GM15510 (cell line): ENCODE measurements around the gene TTC27.

ENCODE experiments used
- POLR2A ChIP-seq: IDR thresholded peaks from 3 replicates; pipeline ENCODE4 v1.6.1; 2011; ENCODE audit warnings: borderline replicate concordance; ENCODE audit not compliant: insufficient read length; ENCODE audit errors: extremely low read depth

The TTC27 gene

GRCh38 chr2:32641180-32641579 lies 13.3 kb downstream of the TTC27 start:
- TF ChIP-seq POLR2A = no peak

- no peak for TF ChIP-seq POLR2A
Observed at GRCh38 chr2:32647180-32647651, 19.4 kb downstream of the TTC27 start.

- no peak for TF ChIP-seq POLR2A
Observed at GRCh38 chr2:32652555-32653209, 24.8 kb downstream of the TTC27 start.

DNA sequence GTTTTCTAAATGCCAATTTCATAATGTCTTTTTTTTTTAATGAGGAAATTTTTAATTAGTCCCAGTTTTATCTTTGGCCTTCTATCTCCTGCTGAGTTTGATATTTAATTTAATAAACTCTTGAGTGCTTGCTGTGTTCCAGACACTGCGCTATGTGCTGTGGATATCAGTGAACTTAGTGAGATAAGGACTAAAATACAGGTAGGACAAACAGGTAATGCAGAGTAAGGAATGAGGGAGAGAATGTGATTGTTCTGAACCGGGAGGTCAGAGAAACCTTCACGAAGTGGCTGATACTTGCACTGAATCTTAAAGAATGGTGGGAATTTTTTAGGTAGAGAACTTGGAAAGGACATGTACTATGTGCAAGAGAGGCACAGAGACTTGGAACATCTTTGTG lies 28.2 kb downstream of the TTC27 start:
- TF ChIP-seq POLR2A = no peak

DNA sequence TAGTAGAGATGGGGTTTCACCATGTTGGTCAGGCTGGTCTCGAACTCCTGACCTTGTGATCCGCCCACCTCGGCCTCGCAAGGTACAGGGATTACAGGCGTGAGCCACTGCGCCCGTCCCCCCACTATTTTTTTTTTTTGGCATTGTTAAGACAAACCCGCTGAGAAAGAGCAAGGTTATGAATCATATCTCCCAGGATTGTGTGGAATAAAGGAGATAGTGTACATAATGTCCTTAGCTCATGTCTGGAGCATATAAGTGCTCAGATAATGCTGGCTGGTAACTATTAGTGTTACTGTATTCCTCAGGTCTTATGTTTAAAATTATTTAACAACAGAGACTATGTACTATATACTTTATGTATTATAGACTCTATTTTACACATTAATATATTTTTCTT lies 36.0 kb downstream of the TTC27 start:
- no peak for TF ChIP-seq POLR2A

- no peak for TF ChIP-seq POLR2A
Observed at GRCh38 chr2:32666704-32667103, 38.9 kb downstream of the TTC27 start.

DNA sequence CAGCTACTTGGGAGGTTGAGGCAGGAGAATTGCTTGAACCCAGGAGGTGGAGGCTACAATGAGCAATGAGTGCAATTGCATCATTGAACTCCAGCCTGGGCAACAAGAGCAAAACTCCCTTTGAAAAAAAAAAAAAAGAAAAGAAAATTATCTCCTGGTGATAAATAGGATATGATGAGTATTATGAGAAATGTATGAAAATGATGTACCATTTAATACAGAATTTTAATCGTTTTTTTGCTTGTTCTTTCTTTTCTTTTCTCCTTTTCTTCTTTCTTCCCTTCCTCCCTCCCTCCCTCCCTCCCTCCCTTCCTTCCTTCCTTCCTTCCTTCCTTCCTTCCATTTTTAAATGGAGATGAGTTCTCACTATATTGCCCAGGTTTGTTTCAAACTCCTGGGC lies 40.4 kb downstream of the TTC27 start:
- no peak for TF ChIP-seq POLR2A

DNA sequence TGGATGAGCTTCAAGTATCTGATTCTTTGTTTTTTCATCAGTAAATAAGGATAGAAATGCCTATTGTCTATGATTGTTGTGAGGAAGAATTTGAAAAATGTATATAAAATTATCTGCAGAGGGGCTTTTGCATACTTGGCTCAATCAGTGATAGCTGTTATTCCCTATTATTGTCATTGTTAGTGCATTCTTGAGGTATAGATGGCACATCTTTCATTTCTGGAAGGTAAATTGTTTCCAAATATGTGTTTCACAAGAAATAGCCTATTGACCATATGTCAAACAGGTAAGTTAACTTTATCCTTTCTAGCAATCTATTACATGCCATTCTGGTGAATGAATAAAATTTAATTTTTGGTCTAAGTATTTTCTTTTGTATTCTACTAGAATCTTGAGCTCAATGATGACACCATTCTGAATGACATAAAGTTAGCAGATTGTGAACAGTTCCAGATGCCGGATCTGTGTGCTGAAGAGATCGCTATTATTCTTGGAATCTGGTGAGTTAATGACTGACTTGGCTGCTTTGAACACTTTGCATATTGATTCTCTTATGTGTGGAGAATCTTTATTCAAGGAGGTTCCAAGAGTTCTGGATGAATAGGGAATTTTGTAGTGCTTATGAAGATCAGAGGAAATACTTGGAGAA lies 44.2 kb downstream of the TTC27 start:
- TF ChIP-seq POLR2A = no peak

GRCh38 chr2:32678825-32679224 lies 51.0 kb downstream of the TTC27 start:
- no peak for TF ChIP-seq POLR2A

GRCh38 chr2:32680942-32681341 lies 53.1 kb downstream of the TTC27 start:
- no peak for TF ChIP-seq POLR2A

DNA sequence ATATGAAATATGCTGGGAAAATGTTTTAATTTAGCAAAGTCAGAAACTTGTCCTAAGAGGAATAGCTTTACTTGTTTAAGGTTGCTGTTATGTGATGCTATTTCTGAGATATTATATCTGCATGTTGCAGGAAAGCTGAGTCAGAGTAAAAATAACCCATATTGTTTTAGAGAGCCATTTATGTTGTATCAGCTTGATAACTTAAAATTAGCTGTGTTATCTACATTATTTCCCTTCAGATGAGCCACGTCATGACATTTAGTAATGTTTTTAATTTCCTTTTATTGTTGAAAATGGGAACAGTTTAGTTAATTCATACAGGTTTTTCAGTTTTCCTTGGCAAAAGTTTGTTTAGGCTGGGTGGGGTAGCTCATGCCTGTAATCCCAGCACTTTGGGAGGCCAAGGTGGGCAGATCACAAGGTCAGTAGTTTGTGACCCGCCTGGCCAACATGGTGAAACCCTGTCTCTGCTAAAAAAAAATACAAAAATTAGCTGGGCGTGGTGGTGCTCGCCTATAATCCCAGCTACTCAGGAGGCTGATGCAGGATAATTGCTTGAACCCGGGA lies 55.8 kb downstream of the TTC27 start:
- no peak for TF ChIP-seq POLR2A

GRCh38 chr2:32688541-32688940 lies 60.7 kb downstream of the TTC27 start:
- TF ChIP-seq POLR2A = no peak

GRCh38 chr2:32691678-32692077 lies 63.8 kb downstream of the TTC27 start:
- TF ChIP-seq POLR2A = no peak

GRCh38 chr2:32696439-32696838 lies 68.6 kb downstream of the TTC27 start:
- no peak for TF ChIP-seq POLR2A

DNA sequence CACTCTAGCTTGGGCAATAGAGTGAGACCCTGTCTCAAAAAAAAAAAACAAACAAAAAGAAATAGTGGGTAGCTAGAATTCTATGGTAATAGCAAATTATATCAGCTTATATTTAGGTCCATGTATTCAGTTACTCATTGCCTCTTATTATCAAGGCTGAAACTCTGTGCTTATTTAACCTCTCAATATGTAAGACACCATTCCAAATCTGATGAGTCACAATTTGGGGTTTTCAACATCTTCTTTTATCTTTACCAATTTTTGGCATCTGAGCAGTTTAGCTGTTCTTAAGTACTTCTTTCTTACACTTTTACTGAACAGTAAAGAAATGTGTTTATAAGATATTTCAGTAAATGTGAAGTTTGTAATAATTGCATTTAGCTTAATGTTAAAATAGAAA lies 69.3 kb downstream of the TTC27 start:
- no peak for TF ChIP-seq POLR2A

DNA sequence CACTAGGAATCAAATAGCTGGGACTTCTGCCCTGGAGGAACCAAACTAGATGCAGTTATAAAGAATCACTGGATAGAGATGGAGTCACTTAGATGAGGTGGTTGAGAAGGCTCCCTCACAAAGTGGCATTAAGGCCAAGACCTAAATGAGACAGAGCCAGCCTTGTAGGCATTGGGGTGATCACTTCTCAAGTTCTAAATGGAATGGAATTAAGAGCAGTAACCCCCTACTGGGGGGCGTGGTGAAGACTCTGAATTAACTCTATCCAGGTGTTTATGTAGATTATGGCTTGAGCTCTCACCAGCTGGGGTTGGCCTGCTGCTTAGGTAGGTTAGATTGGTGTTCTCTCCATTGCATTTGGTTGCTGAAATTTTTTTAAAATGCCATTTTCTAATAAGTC lies 71.3 kb downstream of the TTC27 start:
- TF ChIP-seq POLR2A = no peak
